Hematopoietic multipotent progenitor cell treated with erythropoietin and hydrocortisone succinate and interleukin-3 and kit ligand, for 4 days (in vitro differentiated cells): Measurements from ENCODE around the gene TIPARP.
A peak's percentile ranks its signal among the peaks of the same experiment; 100 is the strongest.
"Not testable (repeated sequence)": the region's sequence is repeated elsewhere in the genome, so short reads cannot be mapped to it uniquely, and the experiment has no call there.

Source experiments
- DNase-seq: peaks from one replicate; pipeline ENCODE4 v3.0.0-alpha.2; 2015

Gene TIPARP

GRCh38 chr3:156648086-156648485, 26.3 kb upstream of the TIPARP start:
- no peak for DNase-seq

GRCh38 chr3:156649681-156650080, 24.7 kb upstream of the TIPARP start:
- DNase-seq = peak; percentile 40

- not testable (repeated sequence) for DNase-seq
Observed at GRCh38 chr3:156652661-156653060, 21.7 kb upstream of the TIPARP start.

- DNase-seq = no peak
Observed at GRCh38 chr3:156654834-156655233, 19.6 kb upstream of the TIPARP start.

GRCh38 chr3:156655819-156656550, 18.4 kb upstream of the TIPARP start:
- DNase-seq = no peak

GRCh38 chr3:156657440-156657839, 16.9 kb upstream of the TIPARP start:
- no peak for DNase-seq

- no peak for DNase-seq
Observed at GRCh38 chr3:156657862-156658731, 16.3 kb upstream of the TIPARP start.

GRCh38 chr3:156658732-156659090, 15.7 kb upstream of the TIPARP start:
- DNase-seq = no peak

- DNase-seq = no peak
Observed at GRCh38 chr3:156659260-156659659, 15.1 kb upstream of the TIPARP start.

GRCh38 chr3:156661155-156661554, 13.2 kb upstream of the TIPARP start:
- DNase-seq = no peak

- peak; percentile 44 for DNase-seq
Observed at GRCh38 chr3:156664011-156664830, 10.2 kb upstream of the TIPARP start.

GRCh38 chr3:156664831-156665178, 9.6 kb upstream of the TIPARP start:
- peak; percentile 55 for DNase-seq

- no peak for DNase-seq
Observed at GRCh38 chr3:156665291-156665690, 9.1 kb upstream of the TIPARP start.

GRCh38 chr3:156666073-156666472, 8.3 kb upstream of the TIPARP start:
- no peak for DNase-seq

GRCh38 chr3:156668073-156668763, 6.2 kb upstream of the TIPARP start:
- DNase-seq = peak; percentile 61

- no peak for DNase-seq
Observed at GRCh38 chr3:156670077-156670476, 4.3 kb upstream of the TIPARP start.

- DNase-seq = no peak
Observed at GRCh38 chr3:156670652-156671051, 3.7 kb upstream of the TIPARP start.

- no peak for DNase-seq
Observed at GRCh38 chr3:156673732-156674045, 701 bp upstream of the TIPARP start.

- DNase-seq = peak; percentile 77
Observed at GRCh38 chr3:156674911-156675829, 780 bp downstream of the TIPARP start.

GRCh38 chr3:156675830-156676767, 1.7 kb downstream of the TIPARP start:
- DNase-seq = peak; percentile 78
